ENCODE data around the gene C3orf52.

C3orf52 gene

DNA sequence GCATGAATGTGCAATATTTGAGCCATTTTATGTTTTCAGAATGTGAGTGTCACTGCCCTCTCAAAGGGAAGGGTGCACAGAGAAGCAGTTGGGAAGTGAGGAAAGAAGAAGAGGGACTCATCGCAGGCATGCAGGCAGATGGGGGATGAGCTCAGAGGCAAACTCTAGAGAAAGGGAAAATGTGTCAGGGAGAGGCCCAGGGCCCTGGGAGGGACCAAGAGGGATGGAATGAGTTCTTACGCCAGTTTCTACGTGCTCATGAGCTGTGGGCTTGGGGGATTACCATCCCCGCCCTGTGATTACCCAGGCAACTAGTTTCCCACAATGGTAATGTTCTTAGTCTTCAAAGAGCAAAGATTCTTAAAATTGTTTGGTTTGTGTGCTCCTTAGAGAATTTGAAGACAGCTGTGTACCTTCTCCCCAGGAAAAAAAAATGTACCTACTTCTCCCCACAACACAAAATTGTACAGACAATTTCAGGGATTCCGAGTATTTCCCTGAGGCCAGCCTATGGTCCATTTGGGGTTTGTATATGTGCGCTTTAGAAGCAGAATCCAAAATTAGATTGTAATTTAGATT is 29.1 kb downstream of the C3orf52 start:
- Histone ChIP-seq H3K27ac (ENCODE audit: low read depth, low read length) (no peak overlapping the region), H3K27me3 (ENCODE audit: control insufficient read depth, insufficient read depth, low read length) (no peaks in the 10 kb centered on the region), H3K36me3 (ENCODE audit: control insufficient read depth, insufficient read depth, low read length) (no peaks in the 10 kb centered on the region), H3K4me1 (ENCODE audit: control insufficient read depth, insufficient read depth, low read length) (no peaks in the 10 kb centered on the region), H3K4me3 (ENCODE audit: low read length) (no peak overlapping the region), H3K9ac (ENCODE audit: low read length) (no peak overlapping the region)

DNA sequence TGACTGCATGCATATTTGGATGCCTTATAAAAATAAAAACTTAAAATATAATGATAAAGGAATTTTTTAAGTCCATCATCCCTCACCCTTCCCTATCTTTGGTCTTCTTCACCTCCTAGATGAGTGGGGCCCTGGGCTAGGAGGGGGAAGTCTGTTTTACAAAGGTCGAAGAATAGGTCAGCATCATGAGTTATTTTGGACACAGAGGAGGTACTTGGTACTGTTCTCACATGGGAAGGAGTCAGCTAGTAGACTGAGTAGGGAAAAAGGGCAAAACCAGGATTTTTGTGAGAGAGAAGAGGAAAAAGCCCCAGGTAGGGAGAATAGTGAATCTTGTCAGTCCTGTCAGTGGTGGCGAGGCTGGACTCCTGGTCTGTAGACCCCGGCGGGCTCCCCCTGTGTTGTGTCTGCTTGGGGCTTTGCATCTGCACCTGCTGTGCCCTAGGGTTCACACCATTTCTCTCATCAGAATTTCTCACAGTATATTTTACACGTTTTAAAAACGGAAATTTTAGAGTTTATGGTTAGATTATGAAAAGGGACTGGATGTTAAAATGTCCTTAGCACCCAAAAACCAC is 29.7 kb downstream of the C3orf52 start:
- Histone ChIP-seq H3K9ac (ENCODE audit: low read length) (no peak overlapping the region), H3K4me3 (ENCODE audit: low read length) (no peak overlapping the region), H3K4me1 (ENCODE audit: control insufficient read depth, insufficient read depth, low read length) (no peaks in the 10 kb centered on the region), H3K36me3 (ENCODE audit: control insufficient read depth, insufficient read depth, low read length) (no peaks in the 10 kb centered on the region), H3K27me3 (ENCODE audit: control insufficient read depth, insufficient read depth, low read length) (no peaks in the 10 kb centered on the region), H3K27ac (ENCODE audit: low read depth, low read length) (no peak overlapping the region)

DNA sequence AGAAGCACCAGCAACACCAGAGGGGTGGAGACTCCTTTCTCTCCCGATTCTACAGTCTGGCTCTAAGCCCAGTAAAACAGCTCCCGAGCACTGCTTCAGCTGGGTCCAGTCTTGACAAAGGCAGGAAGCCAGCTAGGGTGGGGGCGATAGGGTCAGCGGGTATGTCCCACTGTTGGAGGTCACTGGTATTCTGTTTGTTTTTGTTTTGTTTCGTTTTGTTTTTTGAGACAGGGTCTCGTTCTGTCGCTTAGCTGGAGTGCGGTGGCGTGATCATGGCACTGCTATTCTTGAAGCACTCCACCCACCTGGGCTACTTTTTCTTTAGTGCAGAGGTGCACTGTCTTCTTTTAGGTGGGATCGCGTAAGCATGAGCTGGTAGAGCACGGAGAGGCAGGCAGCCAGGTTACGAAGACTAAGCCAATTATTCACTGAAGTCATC is 30.6 kb downstream of the C3orf52 start:
- H3K27ac ChIP-seq (ENCODE audit: low read depth, low read length), result no peak overlapping the region

DNA sequence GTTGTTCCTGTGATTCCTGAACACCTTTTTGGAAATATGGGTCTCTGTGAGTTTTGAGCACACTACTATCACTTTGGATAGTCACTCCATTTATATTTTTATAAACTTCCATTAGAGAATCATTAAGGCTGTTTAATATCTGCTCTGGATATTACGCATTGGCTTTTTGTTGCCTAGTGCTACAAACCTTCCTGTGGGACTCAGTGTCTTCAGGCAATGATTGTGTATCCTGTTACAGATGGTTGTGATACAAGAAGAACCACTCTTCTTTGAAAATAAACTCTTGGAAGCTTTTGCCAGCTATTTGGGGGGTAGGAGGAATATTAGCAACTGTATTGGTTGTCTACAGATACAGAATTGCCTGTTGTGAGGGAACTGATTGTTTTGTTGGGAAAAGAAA is 31.2 kb downstream of the C3orf52 start:
- Histone ChIP-seq H3K9ac (ENCODE audit: low read length) (no peak overlapping the region), H3K27me3 (ENCODE audit: control insufficient read depth, insufficient read depth, low read length) (no peaks in the 10 kb centered on the region), H3K4me1 (ENCODE audit: control insufficient read depth, insufficient read depth, low read length) (no peaks in the 10 kb centered on the region), H3K4me3 (ENCODE audit: low read length) (no peak overlapping the region), H3K27ac (ENCODE audit: low read depth, low read length) (no peak overlapping the region), H3K36me3 (ENCODE audit: control insufficient read depth, insufficient read depth, low read length) (no peaks in the 10 kb centered on the region)

More for the DNA sequence above, 30.6 kb downstream of the C3orf52 start:
- Histone ChIP-seq H3K4me1 (ENCODE audit: control insufficient read depth, insufficient read depth, low read length) (no peaks in the 10 kb centered on the region), H3K36me3 (ENCODE audit: control insufficient read depth, insufficient read depth, low read length) (no peaks in the 10 kb centered on the region), H3K27me3 (ENCODE audit: control insufficient read depth, insufficient read depth, low read length) (no peaks in the 10 kb centered on the region), H3K9ac (ENCODE audit: low read length) (no peak overlapping the region), H3K4me3 (ENCODE audit: low read length) (no peak overlapping the region)

DNA sequence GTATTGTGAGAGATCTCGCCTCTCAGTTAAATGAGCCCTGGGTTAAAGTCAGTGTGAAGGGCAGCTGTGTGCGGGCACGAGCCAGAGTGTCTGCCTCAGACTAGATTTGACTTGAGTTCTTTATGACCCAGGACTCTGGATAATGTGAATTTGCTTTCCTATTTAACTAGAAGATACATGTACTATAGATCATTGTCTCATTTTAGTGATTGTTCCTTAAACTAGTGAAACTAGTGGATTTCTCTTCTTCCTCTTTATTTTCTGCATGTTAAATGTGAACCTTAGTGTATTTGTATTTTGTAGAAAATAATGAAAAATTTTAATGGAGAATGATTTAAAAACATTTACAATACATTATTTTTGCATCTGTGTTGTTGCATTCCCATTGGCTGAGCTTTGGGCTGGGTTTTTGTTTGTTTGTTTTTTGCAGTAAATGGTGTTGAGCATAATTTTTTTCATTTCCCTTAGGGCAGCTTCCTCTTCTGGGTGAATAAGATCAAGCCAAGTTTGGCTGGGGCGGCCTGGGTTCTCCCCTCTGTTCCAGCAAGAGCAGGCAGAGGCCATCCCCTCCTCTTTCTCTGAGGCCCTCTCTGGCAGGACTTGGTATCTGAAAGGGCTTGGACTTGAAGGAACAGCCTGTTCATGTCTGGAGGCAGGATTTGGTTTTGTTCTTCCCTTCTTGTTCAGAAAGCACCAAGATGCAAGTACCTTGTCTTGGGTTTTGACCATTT is 31.8 kb downstream of the C3orf52 start:
- H3K27ac ChIP-seq (ENCODE audit: low read depth, low read length), result no peak overlapping the region
- H3K36me3 ChIP-seq (ENCODE audit: control insufficient read depth, insufficient read depth, low read length), result no peaks in the 10 kb centered on the region
- H3K9ac ChIP-seq (ENCODE audit: low read length), result no peak overlapping the region

DNA sequence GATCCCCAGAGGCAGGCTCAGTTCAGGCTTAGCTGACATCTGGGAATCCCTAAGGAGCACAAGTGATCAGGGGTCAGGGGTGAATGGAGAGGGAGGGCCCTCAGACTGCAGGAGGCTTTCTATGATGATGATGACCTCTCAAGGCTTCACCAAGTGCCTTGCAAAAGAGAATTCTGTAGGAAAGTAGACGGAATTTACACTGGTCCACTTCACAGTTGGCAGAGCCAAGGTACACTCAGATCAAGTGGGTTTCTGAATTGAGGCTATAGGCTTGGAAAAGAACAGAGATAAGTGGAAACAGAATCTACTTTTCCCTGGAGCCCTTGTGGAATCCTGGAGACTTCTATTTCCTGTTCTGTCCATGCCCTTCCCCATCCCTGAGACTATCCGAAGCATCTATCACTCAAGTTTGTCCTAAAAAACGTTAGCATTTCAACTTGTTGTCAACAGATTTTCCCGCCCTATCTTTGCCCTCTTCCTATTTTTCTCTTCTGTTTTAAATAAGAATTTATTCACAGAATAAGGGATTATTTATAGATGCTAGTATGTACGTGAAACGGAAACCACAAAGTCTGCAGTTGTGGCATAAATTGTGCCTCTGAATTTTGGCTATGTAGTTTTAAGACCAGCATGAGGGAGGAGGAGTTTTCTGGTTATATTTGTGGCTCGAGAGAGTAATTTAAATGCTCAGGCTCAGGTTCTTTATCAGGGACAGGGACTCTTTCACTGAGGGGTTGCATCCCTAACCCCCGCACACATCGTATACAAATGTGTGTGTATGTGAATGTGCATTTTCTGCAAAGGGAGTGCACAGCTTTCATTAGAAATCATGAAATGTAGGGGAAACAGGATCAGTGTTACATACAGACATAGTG is 34.0 kb downstream of the C3orf52 start:
- no peaks in the 10 kb centered on the region for H3K27me3 ChIP-seq (ENCODE audit: control insufficient read depth, insufficient read depth, low read length)
- H3K36me3 ChIP-seq (ENCODE audit: control insufficient read depth, insufficient read depth, low read length), result no peaks in the 10 kb centered on the region
- H3K27ac ChIP-seq (ENCODE audit: low read depth, low read length), result no peak overlapping the region
- H3K9ac ChIP-seq (ENCODE audit: low read length), result no peak overlapping the region
- H3K4me3 ChIP-seq (ENCODE audit: low read length), result no peak overlapping the region
- no peaks in the 10 kb centered on the region for H3K4me1 ChIP-seq (ENCODE audit: control insufficient read depth, insufficient read depth, low read length)

More for the DNA sequence above, 31.8 kb downstream of the C3orf52 start:
- Histone ChIP-seq H3K4me1 (ENCODE audit: control insufficient read depth, insufficient read depth, low read length) (no peaks in the 10 kb centered on the region), H3K4me3 (ENCODE audit: low read length) (no peak overlapping the region), H3K27me3 (ENCODE audit: control insufficient read depth, insufficient read depth, low read length) (no peaks in the 10 kb centered on the region)

DNA sequence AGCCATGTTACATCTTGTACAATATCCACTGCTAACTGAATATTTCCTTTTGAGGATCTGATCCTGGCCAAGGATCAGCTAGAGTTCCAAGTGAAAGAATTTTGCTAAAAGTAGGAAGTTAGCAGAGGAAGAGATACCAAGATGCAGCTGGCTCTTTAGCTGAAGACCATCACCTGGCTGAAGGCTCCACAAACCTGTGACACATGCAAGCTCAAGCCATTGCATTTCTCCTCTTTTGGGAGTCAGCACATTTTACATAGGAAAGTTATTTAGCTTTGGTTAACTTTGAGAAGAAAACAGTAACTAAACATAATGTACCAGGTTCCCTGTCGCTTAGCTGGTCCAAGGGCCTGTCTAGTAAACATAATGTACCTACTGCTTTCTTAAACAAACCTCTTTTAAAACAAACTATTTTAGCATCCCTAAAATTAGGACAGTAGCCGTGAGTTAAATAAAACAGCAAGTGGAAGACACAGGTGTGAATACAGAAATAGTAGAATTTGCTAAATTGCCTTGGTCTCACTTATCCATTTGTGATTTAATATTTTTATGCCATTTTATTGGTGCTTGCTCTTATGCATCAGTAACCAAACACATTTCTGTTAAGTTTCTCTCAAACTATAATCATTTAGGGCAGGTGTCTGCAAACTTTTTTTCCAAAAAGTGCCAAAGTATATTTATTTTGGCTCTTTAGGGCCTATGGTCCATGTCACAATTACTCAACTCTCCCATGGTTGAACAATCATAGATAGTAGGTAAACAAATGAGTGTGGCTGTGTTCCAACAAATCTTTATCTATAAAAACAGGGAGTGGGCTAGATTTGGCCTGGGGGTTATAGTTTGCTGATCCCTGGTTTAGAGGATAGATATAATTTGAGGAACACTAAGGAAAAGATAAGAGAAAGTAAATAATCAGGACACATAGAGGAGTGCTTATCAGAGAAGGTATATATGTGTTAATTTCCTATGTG is 35.7 kb downstream of the C3orf52 start:
- H3K9ac ChIP-seq (ENCODE audit: low read length), result no peak overlapping the region

DNA sequence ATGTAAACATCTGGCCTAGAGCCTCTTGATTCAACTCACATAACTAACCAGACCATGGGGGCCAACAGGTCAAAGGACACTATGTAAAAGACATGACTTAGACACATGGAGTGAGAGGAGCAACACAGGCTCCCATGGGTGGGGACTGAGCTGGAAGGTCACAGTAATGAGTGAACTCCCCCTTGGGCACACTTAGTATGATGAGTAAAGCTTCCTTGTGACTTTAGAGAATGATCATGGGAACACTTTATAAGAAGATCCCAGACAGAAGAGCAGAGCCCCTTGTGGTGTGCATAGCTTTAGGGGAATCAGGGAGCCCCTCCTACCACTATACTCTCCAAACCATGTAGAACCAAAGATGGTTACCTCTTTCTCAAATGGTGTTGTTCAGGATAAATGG is 36.7 kb downstream of the C3orf52 start:
- Histone ChIP-seq H3K4me1 (ENCODE audit: control insufficient read depth, insufficient read depth, low read length) (no peaks in the 10 kb centered on the region), H3K36me3 (ENCODE audit: control insufficient read depth, insufficient read depth, low read length) (no peaks in the 10 kb centered on the region), H3K27ac (ENCODE audit: low read depth, low read length) (no peak overlapping the region), H3K27me3 (ENCODE audit: control insufficient read depth, insufficient read depth, low read length) (no peaks in the 10 kb centered on the region), H3K9ac (ENCODE audit: low read length) (no peak overlapping the region), H3K4me3 (ENCODE audit: low read length) (no peak overlapping the region)

More for the DNA sequence above, 35.7 kb downstream of the C3orf52 start:
- H3K4me3 ChIP-seq (ENCODE audit: low read length), result no peak overlapping the region
- H3K27me3 ChIP-seq (ENCODE audit: control insufficient read depth, insufficient read depth, low read length), result no peaks in the 10 kb centered on the region
- H3K36me3 ChIP-seq (ENCODE audit: control insufficient read depth, insufficient read depth, low read length), result no peaks in the 10 kb centered on the region
- no peaks in the 10 kb centered on the region for H3K4me1 ChIP-seq (ENCODE audit: control insufficient read depth, insufficient read depth, low read length)
- no peak overlapping the region for H3K27ac ChIP-seq (ENCODE audit: low read depth, low read length)

- Histone ChIP-seq H3K4me1 (ENCODE audit: control insufficient read depth, insufficient read depth, low read length) (no peaks in the 10 kb centered on the region), H3K36me3 (ENCODE audit: control insufficient read depth, insufficient read depth, low read length) (no peaks in the 10 kb centered on the region), H3K27me3 (ENCODE audit: control insufficient read depth, insufficient read depth, low read length) (no peaks in the 10 kb centered on the region), H3K27ac (ENCODE audit: low read depth, low read length) (no peak overlapping the region), H3K4me3 (ENCODE audit: low read length) (no peak overlapping the region), H3K9ac (ENCODE audit: low read length) (no peak overlapping the region)
These were observed 37.4 kb downstream of the C3orf52 start for GRCh38 chr3:112123548-112123947.

GRCh38 chr3:112124907-112125607 is 38.9 kb downstream of the C3orf52 start:
- Histone ChIP-seq H3K27me3 (ENCODE audit: control insufficient read depth, insufficient read depth, low read length) (no peaks in the 10 kb centered on the region), H3K4me3 (ENCODE audit: low read length) (no peak overlapping the region), H3K9ac (ENCODE audit: low read length) (no peak overlapping the region), H3K36me3 (ENCODE audit: control insufficient read depth, insufficient read depth, low read length) (no peaks in the 10 kb centered on the region), H3K27ac (ENCODE audit: low read depth, low read length) (no peak overlapping the region), H3K4me1 (ENCODE audit: control insufficient read depth, insufficient read depth, low read length) (no peaks in the 10 kb centered on the region)

DNA sequence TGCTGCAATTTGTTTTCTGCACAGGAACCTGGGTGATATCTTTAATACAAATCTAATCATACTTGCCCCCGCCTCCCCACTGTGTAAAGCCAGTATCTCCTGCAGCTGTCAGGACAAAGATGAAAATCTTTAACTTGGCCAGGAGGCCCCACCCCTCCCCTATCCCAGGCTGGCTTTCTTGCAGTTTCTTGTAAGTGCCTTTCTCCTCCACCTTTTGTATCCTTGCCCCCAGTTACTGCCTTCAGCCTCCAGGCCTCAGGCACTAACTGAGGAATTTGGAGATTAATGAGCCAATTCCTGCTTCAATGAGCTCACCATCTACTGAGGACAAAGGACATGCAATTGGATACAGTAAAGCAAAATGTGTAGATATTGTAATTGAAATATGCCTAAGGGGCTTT is 40.3 kb downstream of the C3orf52 start:
- Histone ChIP-seq H3K9ac (ENCODE audit: low read length) (no peak overlapping the region), H3K27me3 (ENCODE audit: control insufficient read depth, insufficient read depth, low read length) (no peaks in the 10 kb centered on the region), H3K4me3 (ENCODE audit: low read length) (no peak overlapping the region), H3K36me3 (ENCODE audit: control insufficient read depth, insufficient read depth, low read length) (no peaks in the 10 kb centered on the region), H3K4me1 (ENCODE audit: control insufficient read depth, insufficient read depth, low read length) (no peaks in the 10 kb centered on the region), H3K27ac (ENCODE audit: low read depth, low read length) (no peak overlapping the region)
